Stimulated activated CD8-positive, alpha-beta memory T cell treated with anti-CD3 and anti-CD28 coated beads, Interleukin-4, amount 100 ng/mL, for 48 hours (primary cell): ENCODE results near the gene SLC19A2.
A peak's percentile ranks its signal among the peaks of the same experiment; 100 is the strongest.
"Not testable (repeated sequence)": the region's sequence is repeated elsewhere in the genome, so short reads cannot be mapped to it uniquely, and the experiment has no call there.

Source experiments
- DNase-seq: peaks from one replicate; pipeline ENCODE4 v3.0.0-alpha.2; 2020

Gene SLC19A2

DNA sequence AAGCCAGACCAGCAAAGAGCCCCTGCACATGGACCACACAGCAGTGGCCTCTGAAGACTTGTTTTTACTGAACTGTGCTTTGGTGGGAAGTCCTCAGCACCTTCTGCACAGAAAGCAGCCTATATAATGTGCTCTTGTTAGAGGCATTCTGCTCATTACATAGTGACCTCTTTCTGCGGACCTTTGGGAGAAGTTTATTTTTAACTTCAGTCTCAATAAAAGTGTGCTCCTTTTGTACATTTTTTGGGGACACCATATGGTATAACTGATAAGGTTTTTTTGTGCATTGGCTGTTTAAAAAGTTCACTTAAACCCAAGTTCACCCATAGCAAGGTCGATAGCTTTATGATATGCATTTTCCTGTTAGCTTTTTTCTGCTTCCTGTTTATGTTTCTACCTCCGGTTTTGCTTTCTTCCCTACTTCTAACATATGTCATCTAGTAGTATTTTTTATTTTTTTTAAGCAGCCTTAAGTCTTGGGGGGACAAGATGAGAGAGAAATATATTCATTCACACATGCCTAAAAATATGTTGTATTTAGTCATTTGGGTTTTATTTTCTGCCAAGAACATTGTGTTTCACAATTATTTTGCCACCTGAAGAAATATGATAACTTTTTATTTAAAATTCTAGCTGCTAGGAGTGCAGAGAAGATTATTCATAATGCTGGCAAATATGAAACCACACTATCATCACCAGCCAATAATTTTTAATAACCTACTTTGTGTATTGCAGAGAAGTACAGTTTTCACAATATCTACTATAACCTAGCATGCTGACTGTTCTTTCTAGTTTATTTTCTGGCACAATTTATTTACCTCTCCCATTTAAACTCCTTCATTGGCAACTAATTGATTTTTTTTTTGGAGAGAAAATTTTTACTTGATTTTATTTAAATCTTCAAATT, 22.9 kb upstream of the SLC19A2 start:
- DNase-seq, result no peak

GRCh38 chr1:169507413-169507812, 21.7 kb upstream of the SLC19A2 start:
- DNase-seq, result no peak

DNA sequence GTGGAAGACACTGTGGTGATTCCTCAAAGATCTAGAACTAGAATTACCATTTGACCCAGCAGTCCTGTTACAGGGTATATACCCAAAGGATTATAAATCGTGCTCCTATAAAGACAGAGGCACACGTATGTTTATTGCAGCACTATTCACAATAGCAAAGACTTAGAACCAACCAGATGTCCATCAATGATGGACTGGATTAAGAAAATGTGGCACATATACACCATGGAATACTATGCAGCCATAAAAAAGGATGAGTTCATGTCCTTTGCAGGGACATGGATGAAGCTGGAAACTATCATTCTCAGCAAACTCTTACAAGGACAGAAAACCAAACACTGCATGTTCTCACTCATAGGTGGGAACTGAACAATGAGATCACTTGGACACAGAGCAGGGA, 17.9 kb upstream of the SLC19A2 start:
- DNase-seq, result not testable (repeated sequence)

GRCh38 chr1:169499807-169500206, 14.1 kb upstream of the SLC19A2 start:
- no peak for DNase-seq

DNA sequence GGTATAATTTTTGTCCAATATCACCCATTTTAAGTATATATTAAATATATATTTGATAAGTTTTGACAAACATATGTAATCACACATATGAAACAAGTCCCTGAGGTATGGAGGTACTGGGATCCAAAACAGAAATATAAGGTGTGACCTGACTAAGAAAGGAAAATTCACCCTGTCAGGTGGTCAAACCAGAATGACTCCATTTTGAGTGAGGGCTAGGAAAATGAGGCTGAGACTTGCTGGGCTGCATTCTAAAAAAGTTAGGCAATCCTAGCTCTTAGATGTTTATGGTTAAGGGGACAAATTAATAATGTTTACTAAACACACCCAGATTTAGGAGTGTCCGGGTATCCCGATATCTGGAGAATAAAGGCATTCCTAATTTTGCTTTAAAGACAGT, 11.6 kb upstream of the SLC19A2 start:
- DNase-seq, result no peak

GRCh38 chr1:169495916-169496315, 10.2 kb upstream of the SLC19A2 start:
- no peak for DNase-seq

DNA sequence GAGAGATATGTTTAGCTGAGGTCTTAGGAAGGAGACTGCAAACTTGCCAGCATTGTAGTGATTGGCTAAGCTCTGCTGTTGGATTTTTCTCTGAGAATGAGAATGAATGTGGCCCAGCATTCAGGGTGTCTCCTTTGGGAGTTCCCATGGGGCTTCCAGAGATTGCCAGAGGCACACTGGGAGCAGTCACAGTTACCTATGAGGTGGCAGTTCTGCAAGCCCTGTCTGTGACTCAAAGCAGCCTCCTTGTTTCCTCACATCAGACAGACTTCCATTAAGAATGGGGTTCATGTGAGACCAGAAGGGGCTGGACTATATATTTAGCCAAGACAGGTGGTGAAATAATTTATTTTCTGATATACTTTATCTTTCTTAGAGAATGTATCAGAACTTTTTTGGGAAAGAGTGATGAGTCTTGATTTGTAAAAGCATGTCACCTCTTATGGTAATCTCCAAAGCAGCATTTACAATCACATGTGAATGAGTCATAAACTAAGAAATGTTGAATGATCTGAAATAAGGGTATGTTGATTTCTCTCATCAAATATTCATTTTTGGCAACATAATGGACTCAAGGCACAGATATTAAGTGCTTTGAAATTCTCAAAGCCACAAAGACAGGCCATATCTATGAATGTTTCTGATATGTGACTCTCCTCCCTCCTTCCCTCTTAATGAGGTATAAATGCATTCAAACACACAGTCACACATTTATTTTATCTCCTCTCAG, 9.5 kb upstream of the SLC19A2 start:
- no peak for DNase-seq

GRCh38 chr1:169494343-169494742, 8.6 kb upstream of the SLC19A2 start:
- no peak for DNase-seq

DNA sequence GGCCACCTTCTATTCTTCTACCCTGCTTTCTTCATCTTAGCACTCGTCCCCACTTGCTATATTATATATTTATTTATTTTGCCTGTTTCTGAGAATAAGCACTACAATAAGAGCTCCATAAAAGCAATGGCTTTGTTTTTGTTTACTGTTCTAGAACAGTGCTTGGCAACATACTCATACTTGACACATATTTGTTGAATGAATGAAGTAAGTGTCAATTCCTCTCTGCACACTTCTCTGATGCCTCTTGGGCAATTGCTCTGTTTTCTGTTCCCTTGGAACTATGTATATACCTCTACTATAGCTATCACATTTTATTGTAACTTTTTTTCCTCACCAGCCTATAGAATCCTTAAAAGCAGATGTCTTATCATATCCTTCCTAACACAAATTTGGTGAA, 7.5 kb upstream of the SLC19A2 start:
- DNase-seq, result no peak

- DNase-seq, result peak; percentile 61
Observed at GRCh38 chr1:169491845-169492281, 6.1 kb upstream of the SLC19A2 start.

DNA sequence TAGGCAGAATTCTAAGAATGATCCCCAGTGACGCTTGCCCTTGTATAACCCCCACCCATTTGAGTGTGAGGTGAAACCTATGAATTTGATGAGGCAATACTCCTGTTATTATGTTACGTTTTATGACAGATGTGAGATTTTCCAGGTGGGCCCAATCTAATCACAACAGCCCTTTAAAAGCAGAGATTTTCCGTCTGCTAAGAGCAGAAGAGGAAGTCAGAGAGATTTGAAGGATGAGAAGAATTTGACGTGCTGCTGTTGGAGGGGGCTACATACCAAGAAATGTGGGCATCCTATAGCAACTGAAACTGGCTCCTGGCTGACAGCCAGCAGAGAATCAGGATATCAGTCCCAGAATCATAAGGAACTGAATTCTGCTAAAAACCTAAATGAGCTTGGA, 2.4 kb upstream of the SLC19A2 start:
- DNase-seq, result no peak

DNA sequence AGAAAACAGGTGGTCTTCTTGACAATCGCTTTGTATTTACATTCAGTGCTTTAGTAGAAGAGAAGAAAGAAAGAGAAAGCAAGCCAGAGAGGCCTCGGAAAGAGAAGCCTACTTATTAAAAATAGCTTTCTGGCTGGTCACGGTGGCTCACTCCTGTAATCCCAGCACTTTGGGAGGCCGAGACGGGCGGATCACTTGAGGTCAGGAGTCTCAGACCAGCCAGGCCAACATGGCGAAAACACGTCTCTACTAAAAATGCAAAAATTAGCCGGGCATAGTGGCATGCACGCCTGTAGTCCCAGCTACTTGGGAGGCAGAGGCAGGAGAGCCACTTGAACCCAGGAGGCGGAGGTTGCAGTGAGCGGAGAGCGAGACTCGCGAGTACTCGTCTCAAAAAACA, 1.8 kb upstream of the SLC19A2 start:
- no peak for DNase-seq

DNA sequence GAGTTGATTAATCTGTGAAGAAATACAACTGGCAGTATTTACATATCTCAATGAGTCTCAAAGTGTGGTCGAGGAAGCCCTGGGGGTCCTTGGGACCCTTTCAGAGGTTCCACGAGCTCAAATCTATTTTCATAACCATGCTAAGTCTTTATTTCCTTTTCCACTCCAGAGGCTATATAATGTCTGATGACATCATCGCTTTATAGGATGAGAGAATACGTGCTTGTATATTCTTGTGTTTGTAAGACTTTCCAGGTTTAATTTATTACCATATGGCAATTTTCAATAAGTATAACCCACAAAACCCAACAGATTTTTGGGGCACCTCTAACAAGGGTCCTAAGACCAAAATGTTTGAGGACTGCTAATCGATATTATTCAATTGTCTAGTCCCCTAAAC, 1.4 kb upstream of the SLC19A2 start:
- DNase-seq, result no peak

- DNase-seq, result no peak
Observed at GRCh38 chr1:169486281-169487051, 722 bp upstream of the SLC19A2 start.

GRCh38 chr1:169484683-169485430, 887 bp downstream of the SLC19A2 start:
- peak; percentile 63 for DNase-seq

GRCh38 chr1:169484101-169484500, 1.6 kb downstream of the SLC19A2 start:
- DNase-seq, result no peak

GRCh38 chr1:169483500-169483966, 2.2 kb downstream of the SLC19A2 start:
- no peak for DNase-seq

DNA sequence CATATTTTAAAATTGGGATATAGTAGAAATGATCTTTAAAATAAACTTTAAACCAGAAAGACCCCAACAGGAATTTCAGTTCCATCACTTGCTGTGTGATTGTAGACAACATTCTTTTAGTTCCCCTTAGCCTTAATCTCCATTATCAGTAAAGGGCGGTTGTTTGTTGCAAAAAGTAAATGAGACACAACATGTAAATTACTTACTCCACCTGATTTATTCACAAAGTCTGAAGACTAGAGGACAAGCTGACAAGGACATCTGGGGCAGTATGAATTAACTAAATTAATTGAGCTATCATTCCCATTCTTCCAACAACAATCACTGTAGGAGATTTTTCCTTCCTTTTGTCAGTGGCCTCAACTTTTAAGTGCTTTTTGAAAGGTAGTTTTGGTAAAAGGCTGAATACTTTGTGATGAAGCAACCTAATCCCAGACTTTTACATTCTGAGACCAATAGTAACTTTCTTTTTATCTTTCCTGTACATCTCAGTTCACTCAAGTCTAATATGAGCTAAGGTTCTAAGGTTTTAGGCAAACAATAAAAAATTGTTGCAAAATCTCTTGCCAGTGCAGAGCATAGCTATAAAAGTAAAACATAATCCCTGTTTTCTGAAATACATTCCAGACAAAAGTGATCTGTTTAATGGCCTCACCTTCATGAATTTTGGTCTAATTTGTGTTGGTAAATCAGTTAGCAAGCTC, 6.2 kb downstream of the SLC19A2 start:
- DNase-seq, result no peak

- DNase-seq, result no peak
Observed at GRCh38 chr1:169478094-169478672, 7.6 kb downstream of the SLC19A2 start.

- DNase-seq, result no peak
Observed at GRCh38 chr1:169475806-169476387, 9.8 kb downstream of the SLC19A2 start.
